GM12878 (cell line): ENCODE data around the gene UFD1. TPM values are rescaled to one million over a fixed set of nuclear protein-coding genes. Genes with fewer than 3 reads are reported as not detected.

Experiments
- ATAC-seq: fragments of 200-7000 bp; cut with Tn5 transposase; 3 replicates; pipeline ENCODE4 v1.9.1; 2020; ENCODE audit warnings: mild to moderate bottlenecking, moderate library complexity
- BruUV-seq: library from RNA; stranded (reverse); fragments of 400-500 nt; replicated peaks from 2 replicates; lab custom pipeline; 2021; lab: Mats Ljungman, UMichigan
- CTCF ChIA-PET: fragments of 300-600 bp; sonication (Branson Sonifier 250); formaldehyde crosslinking; extraction: SDS; loops from one replicate; lab custom pipeline; 2021; ENCODE audit warnings: inconsistent platforms; lab: Yijun Ruan, JAX
- POLR2A ChIA-PET: fragments of 350-600 bp; formaldehyde crosslinking; extraction: SDS; loops from one replicate; lab custom pipeline; 2021; ENCODE audit warnings: inconsistent platforms; lab: Charles Lee
- RAD21 ChIA-PET: fragments of 300-600 bp; sonication (Branson Sonifier 250); formaldehyde crosslinking; loops from one replicate; lab custom pipeline; 2023; ENCODE audit warnings: antibody characterized with exemption; ENCODE audit not compliant: unreplicated experiment; lab: Charles Lee
- SMC1A ChIA-PET: fragments of 300-600 bp; sonication (Branson Sonifier 250); formaldehyde crosslinking; loops from one replicate; lab custom pipeline; 2023; ENCODE audit not compliant: unreplicated experiment, uncharacterized antibody; lab: Charles Lee
- DNase-seq: peaks from one replicate; pipeline ENCODE4 v3.0.0-alpha.2; 2011; ENCODE audit warnings: low read depth, low spot score
- FAIRE-seq: peaks from 3 replicates; lab custom pipeline; 2011; peaks lifted over from hg19 to GRCh38; lab: Jason Lieb, UNC
- H2AFZ ChIP-seq: 2 replicates; pipeline ENCODE4 v1.6.0; 2011; ENCODE audit warnings: low read depth, low read length, control low read depth; ENCODE audit not compliant: control insufficient read depth
- H3K27ac ChIP-seq: 2 replicates; pipeline ENCODE4 v1.5.1; 2011; ENCODE audit warnings: control low read depth; ENCODE audit not compliant: control insufficient read depth, insufficient read depth
- H3K27me3 ChIP-seq, 2 experiments: replicated peaks in 1 of 2; 2 replicates each; pipeline versions ENCODE4 v1.6.0 to v1.6.1; 2011; ENCODE audit warnings: low read length in 1 of 2; ENCODE audit not compliant: control insufficient read depth in 2 of 2, insufficient read depth in 2 of 2
- H3K36me3 ChIP-seq, 2 experiments: 2 replicates each; pipeline ENCODE4 v1.5.1; 2011; ENCODE audit warnings: low read length in 1 of 2; ENCODE audit not compliant: control insufficient read depth in 2 of 2, insufficient read depth in 2 of 2
- H3K4me1 ChIP-seq: 2 replicates; pipeline ENCODE4 v1.6.1; 2011; ENCODE audit warnings: mild to moderate bottlenecking, low read length, moderate library complexity, mixed read lengths; ENCODE audit not compliant: control insufficient read depth, insufficient read depth
- H3K4me2 ChIP-seq: 2 replicates; pipeline ENCODE4 v1.6.0; 2011; ENCODE audit warnings: control low read depth; ENCODE audit not compliant: control insufficient read depth, insufficient read depth
- H3K4me3 ChIP-seq: fragments of 200-600 bp; sonication (generic); 2 replicates; pipeline ENCODE4 v1.5.1; 2016
- H3K79me2 ChIP-seq: 2 replicates; pipeline ENCODE4 v1.6.0; 2011; ENCODE audit warnings: low read length; ENCODE audit not compliant: control insufficient read depth, insufficient read depth
- H3K9ac ChIP-seq: 2 replicates; pipeline ENCODE4 v1.8.0; 2011; ENCODE audit warnings: low read length, control low read depth, mixed read lengths; ENCODE audit not compliant: control insufficient read depth, insufficient read depth
- H3K9me3 ChIP-seq: replicated peaks from 3 replicates; pipeline ENCODE4 v1.5.1; 2011; ENCODE audit warnings: mild to moderate bottlenecking, low read length; ENCODE audit not compliant: control insufficient read depth, insufficient read depth
- H4K20me1 ChIP-seq: 2 replicates; pipeline ENCODE4 v1.6.0; 2011; ENCODE audit not compliant: control insufficient read depth, insufficient read depth
- POLR2A ChIP-seq: IDR thresholded peaks from 2 replicates; pipeline ENCODE4 v1.6.1; 2011; ENCODE audit warnings: low read depth, mild to moderate bottlenecking, low read length
- POLR2AphosphoS5 ChIP-seq: IDR thresholded peaks from 2 replicates; pipeline ENCODE4 v1.6.1; 2011; ENCODE audit warnings: mild to moderate bottlenecking, low read length, inconsistent platforms
- SIN3A ChIP-seq: IDR thresholded peaks from 2 replicates; pipeline ENCODE4 v1.6.1; 2012; ENCODE audit warnings: low read depth, low read length, improper control_type of control experiment
- STAT3 ChIP-seq: IDR thresholded peaks from 2 replicates; pipeline ENCODE4 v1.6.1; 2011; ENCODE audit warnings: low read depth, low read length, improper control_type of control experiment
- YBX1 ChIP-seq: fragments of 450-650 bp; IDR thresholded peaks from 2 replicates; pipeline ENCODE4 v1.6.1; 2016; ENCODE audit warnings: antibody characterized with exemption
- ZSCAN29 ChIP-seq: fragments of 450-650 bp; IDR thresholded peaks from 2 replicates; pipeline ENCODE4 v1.6.1; 2017; ENCODE audit warnings: mild to moderate bottlenecking, moderate library complexity
- WGBS: methylation state at CpG from one replicate; pipeline ENCODE4 v1.1.6; 2016; ENCODE audit warnings: low lambda C conversion rate; ENCODE audit not compliant: insufficient replicate concordance, insufficient coverage; ENCODE audit errors: missing lambda C conversion rate; 5-methylcytosine and 5-hydroxymethylcytosine counted together
- in situ Hi-C: fragments of 300-500 bp; cut with MboI; formaldehyde crosslinking; loops from 9 replicates; pipeline ENCODE4 v1.14.3; 2018; ENCODE audit warnings: mixed read lengths
- intact Hi-C: fragments of 100-400 bp; cut with micrococcal nuclease; formaldehyde crosslinking; loops from one replicate; pipeline ENCODE4 v1.14.2; 2022; ENCODE audit not compliant: unreplicated experiment
- polyA plus RNA-seq, 11 experiments: library from polyadenylated mRNA; depleted of rRNA in 4 of 11; unstranded in 6 of 11; stranded (reverse) in 5 of 11; fragments of >200 nt; fragmentation: Nextera tagmentation in 4 of 11; fragmentation: Illumina TruSeq in 1 of 11; extraction: Ambion mirVana in 4 of 11; extraction: Trizol in 1 of 11; gene quantifications; 1 replicate in 1 of 11; 2 replicates in 10 of 11; pipeline versions ENCODE4 v1.2.1 to v1.2.3, GENCODE V29; 2011 to 2016; ENCODE audit warnings: inconsistent platforms in 2 of 11, missing spikeins in 2 of 11, low read depth in 1 of 11
- total RNA-seq, 4 experiments: library from RNA; depleted of rRNA in 3 of 4; stranded (reverse); fragments of >200 nt in 3 of 4; fragmentation: Illumina TruSeq in 1 of 4; extraction: Trizol in 1 of 4; gene quantifications; 2 replicates each; pipeline versions ENCODE4 v1.2.1 to v1.2.3, GENCODE V29; 2013 to 2021
- TF ChIP-seq, protein P1 (sequence below): IDR thresholded peaks from 2 replicates; pipeline ENCODE4 v1.6.1; 2012; ENCODE audit warnings: low read depth, low read length, improper control_type of control experiment

Gene UFD1
- total and polyA plus RNA-seq, 10 of the 15 experiments (the other 5 are each of a cell fraction or from before 2014, with no cell fraction given): 67.2 to 143 (median 117) TPM

DNA sequence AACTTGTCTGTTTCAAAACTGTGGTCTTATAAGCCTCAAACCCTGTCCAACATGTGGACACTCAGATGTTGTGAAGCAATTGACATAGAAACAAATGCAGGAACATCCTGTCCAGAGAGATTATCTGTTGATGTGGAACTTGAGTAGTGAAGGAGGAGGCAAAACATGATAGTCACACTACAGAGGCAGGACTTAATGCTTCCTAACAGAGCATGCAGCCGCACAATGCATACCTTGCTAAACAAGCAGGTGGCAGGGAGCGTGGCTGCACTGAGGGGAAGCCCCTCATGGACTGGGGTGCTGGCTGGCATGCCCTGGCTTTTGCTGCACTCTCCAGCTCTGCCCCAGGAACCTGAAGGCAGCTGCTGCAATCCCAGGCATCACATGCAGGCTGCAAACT is 36.8 kb downstream of the UFD1 start:
- Histone ChIP-seq H3K27ac (no peak overlapping the region), H3K27me3 (no peaks in the 10 kb centered on the region), H3K9me3 (no peaks in the 10 kb centered on the region), H3K4me1 (peaks cover 3% of the 10 kb centered on the region; the same call in 1 of the 2 replicates), H3K79me2 (peaks cover 22% of the 10 kb centered on the region)
- no peak for ATAC-seq
- no peak for FAIRE-seq
- SMC1A ChIA-PET: no interaction called here
- in situ Hi-C loops (loop anchor here (25.0 kb wide), 1 partner anchor 1805 kb away; the partner anchor contains the start of genes ATP6V1E1 and BCL2L13), intact Hi-C loops (no loop called here)
- CTCF ChIA-PET: no interaction called here
- POLR2A ChIA-PET: no interaction called here
- TF ChIP-seq POLR2A (peak; percentile 47), YBX1 (no peak), ZSCAN29 (no peak), STAT3 (no peak), SIN3A (no peak)
- TF ChIP-seq, all 136 proteins: peak for 1
- Histone ChIP-seq H3K4me2 (no peak overlapping the region), H4K20me1 (no peaks in the 10 kb centered on the region), H3K9ac (no peak overlapping the region), H2AFZ (no peak overlapping the region), H3K36me3 (peaks cover 4 to 14% of the 10 kb centered on the region in 2 experiments; a peak in 3 of 4 replicates), H3K4me3 (no peak overlapping the region)
- WGBS: 77% methylated on average over 2 of the region's 2 CpGs
- RAD21 ChIA-PET: no interaction called here
- no TSS peak for BruUV-seq
- DNase-seq: no peak

DNA sequence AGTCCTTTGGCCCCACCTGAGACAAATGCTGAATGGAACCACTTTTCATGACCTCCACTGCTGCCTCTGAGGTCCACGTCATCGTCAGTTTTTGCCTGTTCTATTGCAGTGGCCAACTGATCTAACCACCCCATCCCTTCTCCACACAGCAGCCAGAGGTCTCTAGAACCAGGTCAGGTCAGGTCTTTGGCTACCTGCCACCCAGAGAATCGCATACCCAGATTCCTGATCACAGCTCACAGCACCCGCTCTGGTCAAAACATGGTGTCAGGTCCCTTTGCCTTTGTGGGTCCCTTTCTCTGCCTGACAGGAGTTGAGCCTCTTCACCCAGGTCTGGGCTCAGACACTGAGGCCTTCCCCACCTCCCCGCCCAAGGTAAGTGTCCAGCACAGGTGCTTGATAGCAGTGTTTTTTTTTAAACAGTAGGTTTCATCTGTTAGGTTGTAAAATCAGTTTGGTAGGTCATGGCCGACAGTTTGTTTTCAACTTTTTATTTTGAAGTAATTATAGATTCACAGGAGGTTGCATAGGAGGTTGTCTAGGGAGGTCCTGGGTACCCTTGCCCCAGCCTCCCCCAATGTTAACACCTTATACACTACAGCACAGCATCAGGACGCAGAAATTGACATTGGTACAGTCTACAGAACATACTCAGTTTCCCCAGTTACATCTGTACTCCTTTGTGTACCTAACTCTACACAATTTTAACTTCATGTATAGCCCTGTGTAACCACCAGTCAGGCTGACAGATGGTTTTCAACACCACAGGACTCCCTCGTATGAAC is 38.4 kb downstream of the UFD1 start:
- ATAC-seq (no peak), FAIRE-seq (no peak), DNase-seq (no peak)
- Histone ChIP-seq H3K4me1 (no peaks in the 10 kb centered on the region), H4K20me1 (no peaks in the 10 kb centered on the region), H3K9ac (no peak overlapping the region), H3K4me3 (no peak overlapping the region), H3K36me3 (peaks cover 4 to 14% of the 10 kb centered on the region in 2 experiments; a peak in 3 of 4 replicates), H3K27ac (no peak overlapping the region), H2AFZ (no peak overlapping the region), H3K79me2 (peaks cover 8% of the 10 kb centered on the region), H3K27me3 (no peaks in the 10 kb centered on the region), H3K9me3 (no peaks in the 10 kb centered on the region), H3K4me2 (no peak overlapping the region)
- ChIA-PET RAD21 (no interaction called here), SMC1A (no interaction called here), CTCF (no interaction called here), POLR2A (no interaction called here)
- intact Hi-C loops: no loop called here
- in situ Hi-C loops: loop anchor here (25.0 kb wide), 1 partner anchor 1803 kb away; the partner anchor contains the start of genes ATP6V1E1 and BCL2L13
- TF ChIP-seq, protein P1, sequence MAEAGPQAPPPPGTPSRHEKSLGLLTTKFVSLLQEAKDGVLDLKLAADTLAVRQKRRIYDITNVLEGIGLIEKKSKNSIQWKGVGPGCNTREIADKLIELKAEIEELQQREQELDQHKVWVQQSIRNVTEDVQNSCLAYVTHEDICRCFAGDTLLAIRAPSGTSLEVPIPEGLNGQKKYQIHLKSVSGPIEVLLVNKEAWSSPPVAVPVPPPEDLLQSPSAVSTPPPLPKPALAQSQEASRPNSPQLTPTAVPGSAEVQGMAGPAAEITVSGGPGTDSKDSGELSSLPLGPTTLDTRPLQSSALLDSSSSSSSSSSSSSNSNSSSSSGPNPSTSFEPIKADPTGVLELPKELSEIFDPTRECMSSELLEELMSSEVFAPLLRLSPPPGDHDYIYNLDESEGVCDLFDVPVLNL: no peak
- TF ChIP-seq POLR2AphosphoS5: 0 out of 2 replicates have a peak, but pooled peaks have one; percentile 55
- 95% methylated on average over 8 of the region's 8 CpGs for WGBS
- no TSS peak for BruUV-seq
